Breast epithelium (tissue), 3 donors: ENCODE results near the gene PPP2R3B.
"Not testable (repeated sequence)": the region's sequence is repeated elsewhere in the genome, so short reads cannot be mapped to it uniquely, and the experiment has no call there.

Source experiments
- CTCF ChIP-seq, 3 donors: fragments of 450-650 bp; IDR thresholded peaks; one replicate each; pipeline ENCODE4 v1.5.1; 2016 to 2017; ENCODE audit warnings: antibody characterized with exemption in 3 of 3, mild to moderate bottlenecking in 3 of 3, moderate library complexity in 3 of 3
- POLR2AphosphoS5 ChIP-seq, 3 donors: sonication (generic); formaldehyde crosslinking; IDR thresholded peaks; one replicate each; pipeline ENCODE4 v1.6.1; 2017; ENCODE audit warnings: antibody characterized with exemption in 3 of 3

DNA sequence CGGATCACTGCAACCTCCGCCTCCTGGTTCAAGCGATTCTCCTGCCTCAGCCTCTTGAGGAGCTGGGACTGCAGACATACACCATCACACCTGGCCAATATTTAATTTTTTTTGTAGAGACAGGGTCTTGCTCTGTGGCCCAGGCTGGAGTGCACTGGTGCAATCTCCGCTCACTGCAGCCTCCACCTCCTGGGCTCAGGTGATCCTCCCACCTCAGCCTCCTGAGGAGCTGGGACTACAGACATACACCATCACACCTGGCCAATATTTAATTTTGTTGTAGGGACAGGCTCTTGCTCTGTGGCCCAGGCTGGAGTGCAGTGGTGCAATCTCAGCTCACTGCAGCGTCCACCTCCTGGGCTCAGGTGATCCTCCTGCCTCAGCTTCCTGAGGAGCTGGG is 28.8 kb upstream of the PPP2R3B start:
- not testable (repeated sequence) for TF ChIP-seq POLR2AphosphoS5, CTCF (IDR thresholded peaks at IDR 0.05)
